GM21528 (cell line): ENCODE results near the gene CTNNAL1.
A peak's percentile ranks its signal among the peaks of the same experiment; 100 is the strongest.
"Not testable (repeated sequence)": the region's sequence is repeated elsewhere in the genome, so short reads cannot be mapped to it uniquely, and the experiment has no call there.

Experiments
- ATAC-seq: cut with Tn5 transposase; IDR thresholded peaks from one replicate; pipeline ENCODE4 v1.9.1; 2021; ENCODE audit warnings: mild to moderate bottlenecking, moderate library complexity; ENCODE audit not compliant: unreplicated experiment, low FRiP score

Gene CTNNAL1

GRCh38 chr9:108996643-108997042, 16.7 kb downstream of the CTNNAL1 start:
- ATAC-seq = no peak

- peak; percentile 83 for ATAC-seq
Observed at GRCh38 chr9:108994695-108995094, 18.6 kb downstream of the CTNNAL1 start.

- ATAC-seq = no peak
Observed at GRCh38 chr9:108991479-108991878, 21.8 kb downstream of the CTNNAL1 start.

- ATAC-seq = no peak
Observed at GRCh38 chr9:108983885-108984284, 29.4 kb downstream of the CTNNAL1 start.

GRCh38 chr9:108980893-108981292, 32.4 kb downstream of the CTNNAL1 start:
- ATAC-seq = no peak

- ATAC-seq = no peak
Observed at GRCh38 chr9:108978205-108978604, 35.1 kb downstream of the CTNNAL1 start.

- ATAC-seq = no peak
Observed at GRCh38 chr9:108973895-108974294, 39.4 kb downstream of the CTNNAL1 start.

- ATAC-seq = no peak
Observed at GRCh38 chr9:108972626-108973209, 40.6 kb downstream of the CTNNAL1 start.

- ATAC-seq = no peak
Observed at GRCh38 chr9:108972186-108972585, 41.1 kb downstream of the CTNNAL1 start.

GRCh38 chr9:108971392-108971791, 41.9 kb downstream of the CTNNAL1 start:
- ATAC-seq = not testable (repeated sequence)

GRCh38 chr9:108967916-108968315, 45.4 kb downstream of the CTNNAL1 start:
- ATAC-seq = no peak

GRCh38 chr9:108963459-108964143, 49.7 kb downstream of the CTNNAL1 start:
- no peak for ATAC-seq

- no peak for ATAC-seq
Observed at GRCh38 chr9:108961151-108961550, 52.1 kb downstream of the CTNNAL1 start.

GRCh38 chr9:108960331-108960730, 53.0 kb downstream of the CTNNAL1 start:
- no peak for ATAC-seq

- ATAC-seq = no peak
Observed at GRCh38 chr9:108956631-108957026, 56.7 kb downstream of the CTNNAL1 start.

GRCh38 chr9:108956022-108956630, 57.2 kb downstream of the CTNNAL1 start:
- ATAC-seq = no peak

- ATAC-seq = no peak
Observed at GRCh38 chr9:108953983-108954574, 59.2 kb downstream of the CTNNAL1 start.

- no peak for ATAC-seq
Observed at GRCh38 chr9:108951578-108951977, 61.7 kb downstream of the CTNNAL1 start.

- no peak for ATAC-seq
Observed at GRCh38 chr9:108950168-108950567, 63.1 kb downstream of the CTNNAL1 start.

GRCh38 chr9:108939975-108940374, 73.3 kb downstream of the CTNNAL1 start:
- no peak for ATAC-seq

GRCh38 chr9:108937561-108938305, 75.6 kb downstream of the CTNNAL1 start:
- no peak for ATAC-seq
